ENCODE data around the gene SORBS2. TPM values are rescaled to one million over a fixed set of nuclear protein-coding genes. Genes with fewer than 3 reads are reported as not detected.
"Not testable (repeated sequence)": the region's sequence is repeated elsewhere in the genome, so short reads cannot be mapped to it uniquely, and the experiment has no call there.

The SORBS2 gene
- total and polyA plus RNA-seq, 2 of the 4 experiments (the other 2 are of a cell fraction): 0.18 TPM; not detected in 1

DNA sequence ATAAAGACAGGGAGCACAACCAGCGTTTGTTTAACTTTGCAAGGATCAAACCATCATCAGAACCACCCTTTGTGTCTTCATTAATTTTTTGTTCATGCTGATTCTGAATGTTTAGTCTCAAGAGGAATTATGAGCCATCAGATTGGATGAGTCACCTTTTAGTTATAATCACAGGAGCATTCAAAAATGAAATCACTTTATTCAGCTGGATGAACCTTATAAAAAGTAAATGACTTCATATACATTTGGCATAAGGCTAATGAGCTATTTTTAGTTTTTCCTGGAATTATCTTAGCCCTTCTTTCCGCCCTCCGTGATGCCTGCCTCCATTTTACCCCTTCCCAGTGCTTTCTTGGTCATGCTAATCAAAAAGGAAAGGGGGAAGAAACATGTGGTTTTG lies 103.6 kb downstream of the SORBS2 start:
- Histone ChIP-seq H4K20me1 (ENCODE audit: insufficient read depth, low read length) (no peaks in the 10 kb centered on the region), H2BK5ac (ENCODE audit: low read depth, low read length, poor library complexity, severe bottlenecking) (no peak overlapping the region)
- no peak for ATAC-seq (ENCODE audit: low read depth)

DNA sequence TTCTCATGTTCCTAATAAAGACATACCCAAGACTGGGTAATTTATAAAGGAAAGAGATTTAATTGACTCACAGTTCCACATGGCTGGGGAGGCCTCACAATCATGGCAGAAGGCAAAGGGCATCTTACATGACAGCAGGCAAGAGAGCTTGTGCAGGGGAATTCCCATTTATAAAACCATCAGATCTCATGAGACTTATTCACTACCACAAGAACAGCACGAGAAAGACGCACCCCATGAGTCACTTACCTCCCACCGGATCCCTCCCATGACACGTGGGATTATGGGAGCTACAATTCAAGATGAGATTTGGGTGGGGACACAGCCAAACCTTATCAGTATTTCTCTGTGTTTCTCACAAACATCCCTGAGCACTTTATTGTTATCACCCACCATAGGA lies 104.4 kb downstream of the SORBS2 start:
- H4K8ac ChIP-seq (ENCODE audit: low read depth in 2 of 2, low read length in 2 of 2); H3K4me1 ChIP-seq (ENCODE audit: control insufficient read depth, insufficient read depth, low read length); H2AK9ac ChIP-seq (replicated peaks; ENCODE audit: low read depth, low read length, poor library complexity); H2AK5ac ChIP-seq (ENCODE audit: low read depth, low read length); H3K9ac ChIP-seq (ENCODE audit: low read depth, low read length); H3K18ac ChIP-seq (ENCODE audit: low read depth, low read length); CTCF ChIA-PET; H3K79me1 ChIP-seq (ENCODE audit: low read depth in 1 of 2, low read length in 2 of 2); POLR2A ChIA-PET (ENCODE audit: unreplicated experiment); H2AFZ ChIP-seq (replicated peaks; ENCODE audit: low read length, poor library complexity); H2BK120ac ChIP-seq (ENCODE audit: low read depth, low read length); H4K5ac ChIP-seq (ENCODE audit: low read depth, low read length); ATAC-seq (ENCODE audit: low read depth); H4K20me1 ChIP-seq (ENCODE audit: insufficient read depth, low read length); intact Hi-C loops (cut with micrococcal nuclease); H3K4me2 ChIP-seq (ENCODE audit: low read depth, low read length); H2BK15ac ChIP-seq (ENCODE audit: low read depth, low read length); H3K4me3 ChIP-seq (ENCODE audit: insufficient read depth, low read depth, low read length); BruUV-seq (replicated peaks); dilution Hi-C loops (cut with HindIII; ENCODE audit: low sequenced_read_pairs, unreplicated experiment); H3K36me3 ChIP-seq (ENCODE audit: control insufficient read depth, insufficient read depth, low read length); H3K27me3 ChIP-seq (ENCODE audit: control insufficient read depth, insufficient read depth, low read length); H4K91ac ChIP-seq (ENCODE audit: insufficient read depth, low read depth, low read length); H2BK20ac ChIP-seq (ENCODE audit: low read depth, low read length); H3K14ac ChIP-seq (replicated peaks; ENCODE audit: low read depth, low read length); H2BK5ac ChIP-seq (ENCODE audit: low read depth, low read length, poor library complexity, severe bottlenecking); H3K23ac ChIP-seq (ENCODE audit: low read depth, low read length); H3K4ac ChIP-seq (ENCODE audit: low read depth, low read length); in situ Hi-C loops (cut with MboI; ENCODE audit: low sequenced_read_pairs); H3K27ac ChIP-seq (ENCODE audit: insufficient read depth, low read length); H3K9me1 ChIP-seq (ENCODE audit: insufficient read depth, low read length); H3K9me3 ChIP-seq (ENCODE audit: control insufficient read depth, insufficient read depth, low read length); H3K56ac ChIP-seq (ENCODE audit: extremely low read depth, insufficient read depth, low read length): not testable (repeated sequence)
- peak; percentile 19 for DNase-seq
- 60% methylated on average over 1 of the region's 4 CpGs; no CpG with 5 or more reads in 1 of the 2 experiments for WGBS, 2 experiments (ENCODE audit: extremely low coverage in 2 of 2, insufficient read length in 1 of 2)

More for the DNA sequence above, 103.6 kb downstream of the SORBS2 start:
- H4K8ac ChIP-seq (ENCODE audit: low read depth in 2 of 2, low read length in 2 of 2): no peak overlapping the region
- no peak overlapping the region for H4K5ac ChIP-seq (ENCODE audit: low read depth, low read length)
- H2BK15ac ChIP-seq (ENCODE audit: low read depth, low read length): no peak overlapping the region
- no peak overlapping the region for H2AK5ac ChIP-seq (ENCODE audit: low read depth, low read length)
- no peak overlapping the region for H3K4ac ChIP-seq (ENCODE audit: low read depth, low read length)
- BruUV-seq (replicated peaks): no TSS peak
- no peak overlapping the region for H3K4me2 ChIP-seq (ENCODE audit: low read depth, low read length)
- DNase-seq: peak; percentile 52
- no peak overlapping the region for H3K56ac ChIP-seq (ENCODE audit: extremely low read depth, insufficient read depth, low read length)
- no peak for TF ChIP-seq RFX5 (IDR thresholded peaks at IDR 0.05; ENCODE audit: low read depth, low read length)
- TF ChIP-seq CHD1 (IDR thresholded peaks at IDR 0.05; ENCODE audit: low read depth, low read length): no peak
- TF ChIP-seq POLR2A (IDR thresholded peaks at IDR 0.05; ENCODE audit: low read depth, low read length): no peak
- peak; percentile 75 for TF ChIP-seq FOS (IDR thresholded peaks at IDR 0.05; ENCODE audit: low read depth, low read length)
- no peak for TF ChIP-seq CEBPB (IDR thresholded peaks at IDR 0.05; ENCODE audit: low read depth, low read length)
- TF ChIP-seq SMC3 (IDR thresholded peaks at IDR 0.05; ENCODE audit: low read depth, low read length): no peak
- TF ChIP-seq, protein P1, sequence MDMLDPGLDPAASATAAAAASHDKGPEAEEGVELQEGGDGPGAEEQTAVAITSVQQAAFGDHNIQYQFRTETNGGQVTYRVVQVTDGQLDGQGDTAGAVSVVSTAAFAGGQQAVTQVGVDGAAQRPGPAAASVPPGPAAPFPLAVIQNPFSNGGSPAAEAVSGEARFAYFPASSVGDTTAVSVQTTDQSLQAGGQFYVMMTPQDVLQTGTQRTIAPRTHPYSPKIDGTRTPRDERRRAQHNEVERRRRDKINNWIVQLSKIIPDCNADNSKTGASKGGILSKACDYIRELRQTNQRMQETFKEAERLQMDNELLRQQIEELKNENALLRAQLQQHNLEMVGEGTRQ (IDR thresholded peaks at IDR 0.05; ENCODE audit: low read depth, low read length): no peak
- TF ChIP-seq, protein P2, sequence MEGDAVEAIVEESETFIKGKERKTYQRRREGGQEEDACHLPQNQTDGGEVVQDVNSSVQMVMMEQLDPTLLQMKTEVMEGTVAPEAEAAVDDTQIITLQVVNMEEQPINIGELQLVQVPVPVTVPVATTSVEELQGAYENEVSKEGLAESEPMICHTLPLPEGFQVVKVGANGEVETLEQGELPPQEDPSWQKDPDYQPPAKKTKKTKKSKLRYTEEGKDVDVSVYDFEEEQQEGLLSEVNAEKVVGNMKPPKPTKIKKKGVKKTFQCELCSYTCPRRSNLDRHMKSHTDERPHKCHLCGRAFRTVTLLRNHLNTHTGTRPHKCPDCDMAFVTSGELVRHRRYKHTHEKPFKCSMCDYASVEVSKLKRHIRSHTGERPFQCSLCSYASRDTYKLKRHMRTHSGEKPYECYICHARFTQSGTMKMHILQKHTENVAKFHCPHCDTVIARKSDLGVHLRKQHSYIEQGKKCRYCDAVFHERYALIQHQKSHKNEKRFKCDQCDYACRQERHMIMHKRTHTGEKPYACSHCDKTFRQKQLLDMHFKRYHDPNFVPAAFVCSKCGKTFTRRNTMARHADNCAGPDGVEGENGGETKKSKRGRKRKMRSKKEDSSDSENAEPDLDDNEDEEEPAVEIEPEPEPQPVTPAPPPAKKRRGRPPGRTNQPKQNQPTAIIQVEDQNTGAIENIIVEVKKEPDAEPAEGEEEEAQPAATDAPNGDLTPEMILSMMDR (conservative IDR thresholded peaks at IDR 0.05; ENCODE audit: low read depth, low read length): no peak
- H3K27ac ChIP-seq (ENCODE audit: insufficient read depth, low read length): no peak overlapping the region
- H3K4me3 ChIP-seq (ENCODE audit: insufficient read depth, low read depth, low read length): no peak overlapping the region
- no peak overlapping the region for H3K23ac ChIP-seq (ENCODE audit: low read depth, low read length)
- no peak overlapping the region for H3K14ac ChIP-seq (replicated peaks; ENCODE audit: low read depth, low read length)
- H3K4me1 ChIP-seq (ENCODE audit: control insufficient read depth, insufficient read depth, low read length): peaks cover 2% of the 10 kb centered on the region; the same call in 1 of the 2 replicates
- no peak overlapping the region for H3K9ac ChIP-seq (ENCODE audit: low read depth, low read length)
- dilution Hi-C loops (cut with HindIII; ENCODE audit: low sequenced_read_pairs, unreplicated experiment) (no loop called here), intact Hi-C loops (cut with micrococcal nuclease) (no loop called here), in situ Hi-C loops (cut with MboI; ENCODE audit: low sequenced_read_pairs) (no loop called here)
- WGBS, 2 experiments (ENCODE audit: extremely low coverage in 2 of 2, insufficient read length in 1 of 2): no CpG with 5 or more reads among the region's 3 CpGs
- ChIA-PET CTCF (no interaction called here), POLR2A (ENCODE audit: unreplicated experiment) (no interaction called here)
- no peak overlapping the region for H2BK20ac ChIP-seq (ENCODE audit: low read depth, low read length)
- H3K18ac ChIP-seq (ENCODE audit: low read depth, low read length): no peak overlapping the region
- no peak overlapping the region for H2AK9ac ChIP-seq (replicated peaks; ENCODE audit: low read depth, low read length, poor library complexity)
- peaks cover 3% of the 10 kb centered on the region; the same call in 1 of the 2 replicates for H3K27me3 ChIP-seq (ENCODE audit: control insufficient read depth, insufficient read depth, low read length)
- H3K79me1 ChIP-seq (ENCODE audit: low read depth in 1 of 2, low read length in 2 of 2): no peaks in the 10 kb centered on the region
- no peak overlapping the region for H2AFZ ChIP-seq (replicated peaks; ENCODE audit: low read length, poor library complexity)
- no peaks in the 10 kb centered on the region for H3K36me3 ChIP-seq (ENCODE audit: control insufficient read depth, insufficient read depth, low read length)
- H4K91ac ChIP-seq (ENCODE audit: insufficient read depth, low read depth, low read length): no peak overlapping the region
- no peaks in the 10 kb centered on the region for H3K9me1 ChIP-seq (ENCODE audit: insufficient read depth, low read length)
- no peak overlapping the region for H2BK120ac ChIP-seq (ENCODE audit: low read depth, low read length)
- no peaks in the 10 kb centered on the region for H3K9me3 ChIP-seq (ENCODE audit: control insufficient read depth, insufficient read depth, low read length)

Data from IMR-90 (cell line).